ENCODE results near the gene MAP4K3.

MAP4K3 gene

DNA sequence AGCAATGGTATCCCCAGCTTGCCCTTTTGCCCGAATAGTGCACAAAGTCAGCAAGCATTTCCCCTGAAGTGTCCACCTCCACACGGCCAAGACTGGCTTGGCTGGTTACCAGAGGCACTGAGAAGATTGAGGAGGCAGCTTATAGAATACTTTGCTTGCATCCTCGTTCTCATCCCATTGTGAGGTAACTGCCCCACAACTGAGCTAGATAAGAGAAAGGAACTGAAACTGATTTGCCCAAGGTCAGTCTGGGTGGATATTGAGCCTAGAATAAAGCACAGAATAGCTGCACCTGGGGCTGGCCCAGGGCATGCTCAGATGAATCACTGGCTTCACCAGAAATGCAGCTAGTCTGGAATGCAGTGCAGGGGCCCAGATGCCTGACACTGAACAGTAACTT is 32.7 kb upstream of the MAP4K3 start:
- no peak for DNase-seq (ENCODE audit: extremely low spot score)
- CTCF ChIA-PET = no interaction called here
- TF ChIP-seq ZNF384 (IDR thresholded peaks at IDR 0.05) = no peak
- no peak for TF ChIP-seq SUZ12 (IDR thresholded peaks at IDR 0.05)
- no peak for TF ChIP-seq CTBP1 (IDR thresholded peaks at IDR 0.05; ENCODE audit: borderline replicate concordance)
- no peak for TF ChIP-seq FOXM1 (IDR thresholded peaks at IDR 0.05; ENCODE audit: borderline replicate concordance)
- TF ChIP-seq HDGF (IDR thresholded peaks at IDR 0.05; ENCODE audit: borderline replicate concordance) = no peak
- no peak for TF ChIP-seq ARNT (IDR thresholded peaks at IDR 0.05)
- no peak for TF ChIP-seq TARDBP (IDR thresholded peaks at IDR 0.05)
- POLR2A ChIA-PET = no interaction called here

DNA sequence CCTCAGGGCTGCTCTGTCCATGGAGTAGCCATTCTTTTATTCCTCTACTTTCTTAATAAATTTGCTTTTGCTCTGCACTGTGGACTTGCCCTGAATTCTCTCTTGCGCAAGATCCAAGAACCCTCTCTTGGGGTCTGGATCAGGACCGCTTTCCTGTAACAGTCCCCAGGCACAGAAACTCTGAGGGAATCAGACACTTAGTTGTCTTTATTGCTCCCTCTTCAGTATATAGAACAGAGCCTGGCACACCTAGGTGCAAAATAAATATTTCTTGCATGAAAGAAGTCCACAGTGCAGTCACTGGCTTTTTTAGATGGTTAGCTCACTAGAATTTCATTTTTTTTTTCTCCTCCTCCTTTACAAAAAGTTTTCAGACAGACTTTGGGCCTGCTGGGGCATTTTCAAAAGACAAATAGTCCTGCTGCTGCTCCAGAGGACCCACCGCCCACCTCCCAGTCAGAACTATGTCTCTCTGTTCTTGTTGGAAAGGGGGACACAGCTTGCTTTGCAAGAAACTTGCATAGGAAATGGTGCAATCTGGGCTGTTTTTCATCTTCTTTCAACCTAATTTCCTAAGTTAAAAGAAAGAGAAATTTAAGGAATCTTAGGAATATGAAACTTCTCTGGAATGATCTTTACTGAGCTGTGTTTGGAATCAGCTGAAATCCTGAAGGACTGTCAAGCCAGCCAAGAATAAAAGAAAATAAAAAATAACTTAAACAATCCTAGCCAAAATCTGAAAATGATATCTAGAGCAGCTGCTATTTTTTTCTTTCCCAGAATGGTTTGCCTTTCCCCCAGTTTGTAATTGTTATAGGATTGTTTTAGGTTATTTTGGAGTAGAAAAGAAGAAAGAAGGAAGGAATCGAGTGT is 31.7 kb upstream of the MAP4K3 start:
- CTCF ChIA-PET = interaction anchor here (0.5 kb wide), 1 partner anchor 10 kb away, joined by 3 read pairs; no protein-coding TSS in a partner anchor
- DNase-seq (ENCODE audit: extremely low spot score) = no peak
- TF ChIP-seq NFRKB (IDR thresholded peaks at IDR 0.05) (no peak), SUZ12 (IDR thresholded peaks at IDR 0.05) (no peak), L3MBTL2 (conservative IDR thresholded peaks at IDR 0.05) (no peak), FOXA1 (IDR thresholded peaks at IDR 0.05) (no peak), SP1 (IDR thresholded peaks at IDR 0.05) (no peak), TARDBP (IDR thresholded peaks at IDR 0.05) (no peak), CTBP1 (IDR thresholded peaks at IDR 0.05; ENCODE audit: borderline replicate concordance) (no peak), LEF1 (IDR thresholded peaks at IDR 0.05; ENCODE audit: borderline replicate concordance) (no peak), BHLHE40 (IDR thresholded peaks at IDR 0.05; ENCODE audit: borderline replicate concordance) (no peak), FOXM1 (IDR thresholded peaks at IDR 0.05; ENCODE audit: borderline replicate concordance) (no peak), ELF4 (IDR thresholded peaks at IDR 0.05) (no peak), ZNF384 (IDR thresholded peaks at IDR 0.05) (no peak), FOXK2 (IDR thresholded peaks at IDR 0.05) (no peak)
- TF ChIP-seq, protein P1, sequence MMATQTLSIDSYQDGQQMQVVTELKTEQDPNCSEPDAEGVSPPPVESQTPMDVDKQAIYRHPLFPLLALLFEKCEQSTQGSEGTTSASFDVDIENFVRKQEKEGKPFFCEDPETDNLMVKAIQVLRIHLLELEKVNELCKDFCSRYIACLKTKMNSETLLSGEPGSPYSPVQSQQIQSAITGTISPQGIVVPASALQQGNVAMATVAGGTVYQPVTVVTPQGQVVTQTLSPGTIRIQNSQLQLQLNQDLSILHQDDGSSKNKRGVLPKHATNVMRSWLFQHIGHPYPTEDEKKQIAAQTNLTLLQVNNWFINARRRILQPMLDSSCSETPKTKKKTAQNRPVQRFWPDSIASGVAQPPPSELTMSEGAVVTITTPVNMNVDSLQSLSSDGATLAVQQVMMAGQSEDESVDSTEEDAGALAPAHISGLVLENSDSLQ (IDR thresholded peaks at IDR 0.05) = no peak
- POLR2A ChIA-PET = interaction anchor here (0.6 kb wide), 1 partner anchor 72 kb away, joined by 3 read pairs; no protein-coding TSS in a partner anchor

DNA sequence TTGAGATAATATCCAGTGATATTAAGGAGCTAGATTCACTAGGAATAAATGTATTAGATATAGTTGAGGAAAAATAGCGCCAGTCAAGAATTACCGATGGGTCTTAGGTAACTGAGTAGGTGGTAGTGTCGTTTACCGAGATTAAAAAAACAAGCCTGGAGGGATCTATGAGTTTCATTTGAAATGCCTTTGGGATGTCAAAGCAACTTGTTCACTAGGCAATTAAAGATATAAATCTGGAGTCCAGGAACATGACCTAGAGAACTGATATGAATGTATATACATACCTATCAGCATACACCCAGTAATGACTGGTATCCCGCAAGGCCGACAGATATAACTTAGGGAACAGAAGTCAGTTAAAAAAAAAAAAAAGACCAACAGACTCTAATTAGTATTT is 29.2 kb upstream of the MAP4K3 start:
- no peak for DNase-seq (ENCODE audit: extremely low spot score)
- TF ChIP-seq ELF4 (IDR thresholded peaks at IDR 0.05) (no peak), ARNT (IDR thresholded peaks at IDR 0.05) (no peak), NFRKB (IDR thresholded peaks at IDR 0.05) (no peak), SP1 (IDR thresholded peaks at IDR 0.05) (no peak), BHLHE40 (IDR thresholded peaks at IDR 0.05; ENCODE audit: borderline replicate concordance) (no peak), LEF1 (IDR thresholded peaks at IDR 0.05; ENCODE audit: borderline replicate concordance) (no peak), TARDBP (IDR thresholded peaks at IDR 0.05) (no peak), FOXK2 (IDR thresholded peaks at IDR 0.05) (no peak), FOXM1 (IDR thresholded peaks at IDR 0.05; ENCODE audit: borderline replicate concordance) (no peak), L3MBTL2 (conservative IDR thresholded peaks at IDR 0.05) (no peak), SUZ12 (IDR thresholded peaks at IDR 0.05) (no peak), ZNF384 (IDR thresholded peaks at IDR 0.05) (no peak), FOXA1 (IDR thresholded peaks at IDR 0.05) (no peak), CTBP1 (IDR thresholded peaks at IDR 0.05; ENCODE audit: borderline replicate concordance) (no peak), HDGF (IDR thresholded peaks at IDR 0.05; ENCODE audit: borderline replicate concordance) (no peak)
- TF ChIP-seq, protein P1 (IDR thresholded peaks at IDR 0.05) = no peak
- POLR2A ChIA-PET = no interaction called here
- CTCF ChIA-PET = no interaction called here

DNA sequence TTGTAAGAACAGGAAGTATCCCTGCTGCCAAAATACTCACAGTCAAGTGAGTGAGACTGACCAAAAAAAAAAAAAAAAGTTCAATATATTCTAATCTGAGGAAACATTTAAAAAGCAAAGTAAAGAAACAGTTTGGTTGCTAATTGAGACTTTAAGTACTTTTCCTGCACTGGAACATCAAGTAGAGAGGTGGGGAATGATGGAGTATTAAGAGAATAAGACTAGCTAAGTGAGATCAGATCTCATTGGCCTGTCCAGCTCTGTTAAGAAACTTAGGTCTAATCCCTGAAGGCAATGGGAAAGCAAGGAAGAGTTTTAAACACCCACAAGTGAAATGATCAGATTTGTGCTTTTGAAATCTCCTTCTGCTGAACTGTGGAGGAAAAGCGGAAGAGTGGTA is 27.8 kb upstream of the MAP4K3 start:
- no peak for DNase-seq (ENCODE audit: extremely low spot score)
- ChIA-PET POLR2A (no interaction called here), CTCF (no interaction called here)
- TF ChIP-seq HDGF (IDR thresholded peaks at IDR 0.05; ENCODE audit: borderline replicate concordance) (no peak), LEF1 (IDR thresholded peaks at IDR 0.05; ENCODE audit: borderline replicate concordance) (no peak), FOXK2 (IDR thresholded peaks at IDR 0.05) (no peak), L3MBTL2 (conservative IDR thresholded peaks at IDR 0.05) (no peak), ELF4 (IDR thresholded peaks at IDR 0.05) (no peak), SUZ12 (IDR thresholded peaks at IDR 0.05) (no peak), NFRKB (IDR thresholded peaks at IDR 0.05) (no peak), TARDBP (IDR thresholded peaks at IDR 0.05) (no peak), CTBP1 (IDR thresholded peaks at IDR 0.05; ENCODE audit: borderline replicate concordance) (no peak), ARNT (IDR thresholded peaks at IDR 0.05) (no peak)
- TF ChIP-seq, protein P1 (IDR thresholded peaks at IDR 0.05) = no peak

DNA sequence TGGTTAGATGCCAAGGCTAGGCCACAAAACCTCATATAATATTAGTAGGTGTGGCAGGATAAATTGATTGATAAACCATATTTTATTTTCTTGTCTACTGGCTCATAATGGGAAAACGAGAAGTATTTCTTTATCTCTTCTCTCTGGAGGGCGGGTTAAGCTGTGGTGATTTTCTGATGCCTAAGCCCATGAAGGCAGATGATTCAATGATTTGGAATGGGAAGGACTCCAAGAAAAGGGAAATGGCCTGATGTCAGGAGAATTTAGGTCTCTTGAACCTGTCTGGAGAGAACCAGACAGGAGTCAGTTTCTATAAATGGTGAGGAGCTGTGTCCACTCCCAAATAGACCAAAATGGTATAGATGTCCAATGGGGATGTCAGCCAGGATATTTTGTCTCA is 18.7 kb upstream of the MAP4K3 start:
- TF ChIP-seq, protein P1 (IDR thresholded peaks at IDR 0.05) = no peak
- TF ChIP-seq CTBP1 (IDR thresholded peaks at IDR 0.05; ENCODE audit: borderline replicate concordance) = no peak
- no peak for TF ChIP-seq FOXK2 (IDR thresholded peaks at IDR 0.05)
- no peak for TF ChIP-seq ELF4 (IDR thresholded peaks at IDR 0.05)
- no peak for TF ChIP-seq TARDBP (IDR thresholded peaks at IDR 0.05)
- no peak for TF ChIP-seq FOXM1 (IDR thresholded peaks at IDR 0.05; ENCODE audit: borderline replicate concordance)
- no peak for TF ChIP-seq HDGF (IDR thresholded peaks at IDR 0.05; ENCODE audit: borderline replicate concordance)
- no peak for TF ChIP-seq FOXA1 (IDR thresholded peaks at IDR 0.05)
- TF ChIP-seq SP1 (IDR thresholded peaks at IDR 0.05) = no peak
- TF ChIP-seq SUZ12 (IDR thresholded peaks at IDR 0.05) = no peak
- no peak for TF ChIP-seq ARNT (IDR thresholded peaks at IDR 0.05)
- no peak for TF ChIP-seq ZNF384 (IDR thresholded peaks at IDR 0.05)
- TF ChIP-seq L3MBTL2 (conservative IDR thresholded peaks at IDR 0.05) = no peak
- no peak for TF ChIP-seq LEF1 (IDR thresholded peaks at IDR 0.05; ENCODE audit: borderline replicate concordance)
- TF ChIP-seq NFRKB (IDR thresholded peaks at IDR 0.05) = no peak
- TF ChIP-seq BHLHE40 (IDR thresholded peaks at IDR 0.05; ENCODE audit: borderline replicate concordance) = no peak
- no peak for DNase-seq (ENCODE audit: extremely low spot score)
- ChIA-PET CTCF (no interaction called here), POLR2A (no interaction called here)
